Iris pigment epithelial cell (primary cell): ENCODE results near the gene MAP4K3.
"Not testable (repeated sequence)": the region's sequence is repeated elsewhere in the genome, so short reads cannot be mapped to it uniquely, and the experiment has no call there.

ENCODE experiments used
- DNase-seq: peaks from one replicate; pipeline ENCODE4 v3.0.0-alpha.2; 2011; ENCODE audit warnings: low read depth

MAP4K3 gene

GRCh38 chr2:39301352-39301751 is 135.7 kb downstream of the MAP4K3 start:
- DNase-seq: no peak

GRCh38 chr2:39300044-39300978 is 136.8 kb downstream of the MAP4K3 start:
- no peak for DNase-seq

- DNase-seq: no peak
Measured at GRCh38 chr2:39290433-39290832, 146.7 kb downstream of the MAP4K3 start.

GRCh38 chr2:39289609-39290008 is 147.5 kb downstream of the MAP4K3 start:
- peak; percentile 55 for DNase-seq

GRCh38 chr2:39283561-39283960 is 153.5 kb downstream of the MAP4K3 start:
- DNase-seq: no peak

GRCh38 chr2:39281391-39281790 is 155.7 kb downstream of the MAP4K3 start:
- DNase-seq: no peak

- DNase-seq: peak; percentile 36
Measured at GRCh38 chr2:39275016-39275415, 162.1 kb downstream of the MAP4K3 start.

GRCh38 chr2:39269941-39270340 is 167.1 kb downstream of the MAP4K3 start:
- no peak for DNase-seq

- DNase-seq: no peak
Measured at GRCh38 chr2:39266916-39267434, 170.1 kb downstream of the MAP4K3 start.

GRCh38 chr2:39266139-39266805 is 170.8 kb downstream of the MAP4K3 start:
- peak; percentile 26 for DNase-seq

- no peak for DNase-seq
Measured at GRCh38 chr2:39265315-39265714, 171.8 kb downstream of the MAP4K3 start.

GRCh38 chr2:39264733-39265132 is 172.4 kb downstream of the MAP4K3 start:
- DNase-seq: no peak

GRCh38 chr2:39260087-39260486 is 177.0 kb downstream of the MAP4K3 start:
- DNase-seq: no peak

- DNase-seq: no peak
Measured at GRCh38 chr2:39256040-39256439, 181.0 kb downstream of the MAP4K3 start.

- no peak for DNase-seq
Measured at GRCh38 chr2:39252888-39253518, 184.1 kb downstream of the MAP4K3 start.

GRCh38 chr2:39247512-39248043 is 189.5 kb downstream of the MAP4K3 start:
- DNase-seq: no peak

GRCh38 chr2:39246382-39246980 is 190.6 kb downstream of the MAP4K3 start:
- no peak for DNase-seq

GRCh38 chr2:39244963-39245625 is 192.0 kb downstream of the MAP4K3 start:
- not testable (repeated sequence) for DNase-seq

- DNase-seq: not testable (repeated sequence)
Measured at GRCh38 chr2:39244241-39244862, 192.7 kb downstream of the MAP4K3 start.

GRCh38 chr2:39243469-39244123 is 193.5 kb downstream of the MAP4K3 start, which contains the start of gene CDKL4:
Gene CDKL4 (minus strand): TSS chr2:39243970.
- no peak for DNase-seq
